HTERT RPE-1 (cell line): ENCODE results near the gene RIC8A.

Source experiments
- in situ Hi-C: fragments of 300-500 bp; cut with MboI; formaldehyde crosslinking; loops from 4 replicates; pipeline ENCODE4 v1.14.3; 2020; ENCODE audit warnings: low sequenced_read_pairs

The RIC8A gene

GRCh38 chr11:203945-204586, 3.4 kb upstream of the RIC8A start:
- in situ Hi-C loops: no loop called here

DNA sequence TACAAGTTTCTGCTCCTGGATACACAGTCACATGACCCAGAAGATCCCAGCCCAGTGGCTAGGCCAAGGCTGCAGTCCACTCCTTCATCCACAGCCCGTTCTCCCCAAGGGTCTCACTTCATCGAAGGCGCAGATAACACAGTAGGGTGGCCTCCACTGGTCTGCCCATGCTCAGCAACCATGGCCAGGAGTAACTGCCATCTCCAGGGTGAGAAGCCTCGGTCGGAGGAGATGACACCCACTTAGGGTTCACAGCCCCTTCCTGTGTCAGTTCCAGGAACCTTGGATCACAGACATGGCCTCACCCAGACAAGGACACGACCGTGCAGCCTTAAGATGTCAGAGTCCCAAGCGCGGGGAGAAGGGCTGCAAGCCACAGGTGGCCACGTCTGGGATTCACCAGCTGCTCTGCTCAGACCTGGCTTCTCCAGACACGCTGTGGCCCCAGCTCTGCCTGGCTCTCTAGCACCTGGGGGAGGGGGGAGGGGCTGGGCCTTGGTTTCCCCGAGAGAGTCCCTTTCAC, 2.9 kb upstream of the RIC8A start:
- in situ Hi-C loops: no loop called here

DNA sequence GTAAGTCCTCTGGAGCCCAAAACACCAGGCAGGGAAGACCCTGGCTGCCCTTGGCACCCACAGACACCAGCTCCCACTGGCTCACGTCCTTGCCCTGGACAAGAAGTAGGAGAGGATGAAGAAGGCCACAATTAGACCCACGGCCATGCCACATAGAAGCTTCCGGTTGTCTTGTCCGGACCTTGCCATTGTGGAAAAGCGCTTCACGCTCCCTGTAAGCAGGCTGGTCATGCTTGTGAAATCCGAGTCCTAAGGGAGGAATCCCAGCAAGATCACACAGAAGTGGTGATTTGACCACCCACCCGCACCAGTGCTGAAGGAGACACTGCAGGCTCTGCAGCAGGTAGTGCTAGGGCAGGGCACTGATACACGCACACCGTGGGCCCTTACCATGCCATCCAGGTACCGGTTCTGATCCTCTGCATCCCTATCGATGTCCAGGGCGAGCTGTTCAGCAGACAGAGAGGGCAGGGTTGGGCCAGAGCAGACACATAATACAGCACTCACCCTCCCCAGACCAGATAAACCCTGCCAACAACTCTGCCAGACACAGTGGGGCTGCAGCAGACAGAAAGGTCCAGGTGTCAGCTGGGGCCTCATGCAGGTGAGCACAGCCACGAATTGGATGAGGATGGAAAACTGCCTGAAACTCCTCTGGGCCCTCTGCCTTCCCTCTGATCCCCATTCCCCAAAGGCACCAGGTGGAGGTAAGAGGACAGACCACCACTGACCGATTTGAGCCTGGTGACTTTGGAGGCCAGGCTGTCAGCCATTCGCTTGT, 2.1 kb upstream of the RIC8A start:
- in situ Hi-C loops: no loop called here

DNA sequence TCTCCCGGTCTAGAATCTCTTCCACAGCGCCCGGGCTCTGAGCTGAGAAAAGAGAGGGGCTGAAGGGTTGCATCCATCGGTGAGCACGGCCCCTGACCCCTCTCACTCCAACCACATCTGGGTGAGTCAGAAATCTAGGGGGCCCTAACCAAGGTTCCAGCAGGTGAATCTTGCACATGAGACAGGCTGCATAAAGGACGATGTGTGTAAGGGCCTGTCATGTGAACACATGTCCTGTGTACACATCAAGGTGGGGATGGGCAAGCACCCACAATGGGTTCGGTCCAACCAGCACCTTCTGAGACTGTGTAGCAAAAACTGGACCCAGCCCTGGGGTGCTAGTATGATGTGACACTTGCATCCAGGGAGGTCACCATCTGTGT, 1.5 kb upstream of the RIC8A start:
- in situ Hi-C loops: no loop called here

GRCh38 chr11:206526-207207, 841 bp upstream of the RIC8A start:
- in situ Hi-C loops: no loop called here

GRCh38 chr11:207863-208180, 314 bp downstream of the RIC8A start:
- in situ Hi-C loops: no loop called here

- in situ Hi-C loops: no loop called here
Observed at GRCh38 chr11:208181-208916, 841 bp downstream of the RIC8A start.

DNA sequence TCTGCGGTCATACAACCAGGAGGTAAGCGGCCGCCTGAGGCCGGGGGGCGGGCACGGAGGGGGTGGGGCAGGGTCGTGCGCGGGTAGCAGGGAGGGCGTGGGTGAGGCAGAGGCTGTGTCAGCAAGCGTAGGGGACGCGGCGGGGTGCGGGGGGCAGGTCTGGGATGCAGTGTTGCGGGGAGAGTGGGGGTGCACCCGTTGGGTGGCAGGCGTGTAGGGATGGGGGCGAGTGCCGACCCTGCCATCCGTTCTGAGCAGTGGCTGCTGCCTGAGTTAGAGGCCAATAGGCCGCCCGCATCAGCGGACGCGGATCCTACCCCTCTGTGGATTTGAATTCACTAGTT, 1.4 kb downstream of the RIC8A start:
- in situ Hi-C loops: no loop called here

- in situ Hi-C loops: no loop called here
Observed at GRCh38 chr11:209275-210121, 2.0 kb downstream of the RIC8A start.

DNA sequence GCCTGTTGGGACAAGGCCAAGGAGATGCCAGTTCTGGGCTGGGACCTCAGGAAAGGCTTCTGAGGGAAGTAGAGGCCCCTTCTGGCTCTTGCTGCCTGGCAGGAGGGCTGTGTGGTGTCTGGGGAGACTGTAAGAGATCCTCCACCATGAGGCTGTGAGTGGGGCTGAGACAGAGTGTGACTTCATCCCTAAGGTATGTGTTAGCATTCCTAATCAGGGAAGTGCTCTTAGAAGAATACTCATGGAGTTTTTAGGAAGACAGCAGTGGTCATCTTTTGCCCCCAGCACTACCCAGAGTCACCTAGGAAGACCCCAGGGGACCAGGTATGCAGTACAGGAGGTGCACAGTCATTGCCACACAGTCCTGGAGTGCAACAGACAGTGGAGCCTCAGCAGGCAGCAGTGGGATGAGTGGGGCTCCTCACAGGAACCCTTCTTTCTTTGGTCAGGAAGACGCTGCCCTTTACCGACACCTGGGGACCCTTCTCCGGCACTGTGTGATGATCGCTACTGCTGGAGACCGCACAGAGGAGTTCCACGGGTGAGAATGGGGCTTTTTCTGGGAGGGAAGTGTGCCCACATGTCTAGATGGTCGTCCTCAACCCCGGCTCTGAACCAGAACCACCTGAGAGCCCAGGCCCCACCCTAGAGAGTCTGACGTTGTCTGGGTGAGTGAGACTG, 2.8 kb downstream of the RIC8A start:
- in situ Hi-C loops: no loop called here

DNA sequence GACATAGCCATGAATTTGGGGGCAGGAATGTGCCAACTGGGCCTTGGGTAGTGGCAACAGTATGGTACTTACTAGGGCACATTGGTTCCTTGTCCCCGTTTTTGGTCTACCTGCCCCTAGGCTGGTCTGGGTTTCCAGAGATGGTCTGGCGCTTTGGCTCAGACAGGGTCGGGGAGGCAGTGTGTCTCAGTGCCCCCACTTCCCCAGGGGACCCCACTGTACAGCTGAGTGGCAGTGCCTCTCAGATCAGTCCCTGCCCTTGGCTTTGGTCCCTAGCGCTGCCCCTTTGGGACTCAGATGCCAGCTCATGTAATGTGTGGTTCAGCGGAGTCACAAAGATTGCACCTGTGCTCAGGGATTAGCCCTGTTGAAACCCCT, 3.3 kb downstream of the RIC8A start:
- in situ Hi-C loops: no loop called here

DNA sequence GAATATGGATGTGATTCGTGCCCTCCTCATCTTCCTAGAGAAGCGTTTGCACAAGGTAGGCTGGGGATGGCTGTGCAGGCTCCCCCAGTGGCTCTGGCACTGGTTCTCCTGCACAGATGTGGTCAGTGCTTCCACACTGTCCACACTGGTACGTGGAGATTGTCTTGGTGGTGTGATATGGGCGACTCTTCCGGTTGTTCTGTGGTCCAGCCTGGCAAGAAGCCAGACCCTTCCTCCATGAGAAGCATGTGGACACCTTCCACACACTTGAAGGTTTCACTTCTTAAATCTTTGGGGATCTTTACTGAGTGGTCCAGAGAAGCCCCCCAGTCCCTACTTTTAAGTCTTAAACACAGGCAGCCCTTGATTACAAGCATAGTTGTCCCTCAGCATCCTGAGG, 3.8 kb downstream of the RIC8A start:
- in situ Hi-C loops: no loop called here

DNA sequence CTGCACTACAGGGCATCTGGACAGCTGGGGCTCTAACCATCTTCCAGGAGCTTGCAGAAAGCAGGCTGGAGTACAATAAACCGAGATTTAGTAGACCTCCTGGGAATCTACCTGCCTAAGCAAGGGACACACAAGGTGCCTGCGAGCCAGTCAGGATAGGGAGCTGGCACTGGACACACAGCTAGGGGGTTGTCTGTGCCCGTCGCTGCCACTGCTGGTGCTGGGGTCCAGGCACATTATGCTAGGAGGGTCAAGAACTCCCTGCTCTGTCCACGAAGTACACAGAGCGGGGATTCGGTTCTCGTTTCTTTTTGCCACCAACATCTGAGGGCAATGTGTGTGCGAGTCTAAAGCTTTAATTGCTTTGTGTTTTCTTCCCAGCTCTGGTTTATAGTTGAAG, 4.2 kb downstream of the RIC8A start:
- in situ Hi-C loops: no loop called here

- in situ Hi-C loops: no loop called here
Observed at GRCh38 chr11:212150-213100, 4.9 kb downstream of the RIC8A start.

DNA sequence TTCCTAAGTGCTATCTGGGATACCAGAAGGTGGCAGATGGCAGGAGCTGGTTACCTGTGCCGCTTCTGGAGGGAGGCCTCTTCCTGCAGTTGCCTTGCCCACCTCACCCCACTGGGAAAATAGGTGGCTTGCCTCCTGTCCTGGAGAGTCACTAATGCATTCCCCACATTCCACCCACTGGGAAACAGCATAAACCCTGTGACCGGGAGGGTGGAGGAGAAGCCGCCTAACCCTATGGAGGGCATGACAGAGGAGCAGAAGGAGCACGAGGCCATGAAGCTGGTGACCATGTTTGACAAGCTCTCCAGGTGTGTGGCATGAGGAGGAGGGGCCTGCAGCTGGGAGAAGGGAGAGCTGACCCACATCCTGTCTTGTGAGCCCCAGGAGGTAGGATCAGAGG, 5.6 kb downstream of the RIC8A start:
- in situ Hi-C loops: no loop called here

- in situ Hi-C loops: no loop called here
Observed at GRCh38 chr11:214083-214482, 6.6 kb downstream of the RIC8A start.

- in situ Hi-C loops: no loop called here
Observed at GRCh38 chr11:215581-216037, 8.1 kb downstream of the RIC8A start.

GRCh38 chr11:216081-216974, 8.8 kb downstream of the RIC8A start:
- in situ Hi-C loops: no loop called here
